Measurements from ENCODE around the gene PSME4.

The PSME4 gene

GRCh38 chr2:53881360-53881759, 89.4 kb downstream of the PSME4 start:
- TF ChIP-seq CTCF (IDR thresholded peaks at IDR 0.05; ENCODE audit: insufficient read depth, low read length, poor library complexity, severe bottlenecking) = no peak
- no peak for DNase-seq (ENCODE audit: extremely low read depth, insufficient read length)
- Histone ChIP-seq H3K27me3 (replicated peaks; ENCODE audit: control insufficient read depth, insufficient read depth, low read length) (no peaks in the 10 kb centered on the region), H3K36me3 (ENCODE audit: control insufficient read depth, insufficient read depth, low read length) (peaks cover 3% of the 10 kb centered on the region), H3K4me3 (replicated peaks; ENCODE audit: low read depth, low read length) (no peak overlapping the region)

GRCh38 chr2:53880756-53881155, 90.0 kb downstream of the PSME4 start:
- Histone ChIP-seq H3K4me3 (replicated peaks; ENCODE audit: low read depth, low read length) (no peak overlapping the region), H3K27me3 (replicated peaks; ENCODE audit: control insufficient read depth, insufficient read depth, low read length) (no peaks in the 10 kb centered on the region), H3K36me3 (ENCODE audit: control insufficient read depth, insufficient read depth, low read length) (peaks cover 3% of the 10 kb centered on the region)
- TF ChIP-seq CTCF (IDR thresholded peaks at IDR 0.05; ENCODE audit: insufficient read depth, low read length, poor library complexity, severe bottlenecking) = no peak
- DNase-seq (ENCODE audit: extremely low read depth, insufficient read length) = no peak

GRCh38 chr2:53877556-53877955, 93.2 kb downstream of the PSME4 start:
- Histone ChIP-seq H3K27me3 (replicated peaks; ENCODE audit: control insufficient read depth, insufficient read depth, low read length) (no peaks in the 10 kb centered on the region), H3K4me3 (replicated peaks; ENCODE audit: low read depth, low read length) (no peak overlapping the region), H3K36me3 (ENCODE audit: control insufficient read depth, insufficient read depth, low read length) (peaks cover 4% of the 10 kb centered on the region)
- TF ChIP-seq CTCF (IDR thresholded peaks at IDR 0.05; ENCODE audit: insufficient read depth, low read length, poor library complexity, severe bottlenecking) = no peak
- DNase-seq (ENCODE audit: extremely low read depth, insufficient read length) = no peak

- Histone ChIP-seq H3K36me3 (ENCODE audit: control insufficient read depth, insufficient read depth, low read length) (peaks cover 4% of the 10 kb centered on the region), H3K4me3 (replicated peaks; ENCODE audit: low read depth, low read length) (no peak overlapping the region), H3K27me3 (replicated peaks; ENCODE audit: control insufficient read depth, insufficient read depth, low read length) (no peaks in the 10 kb centered on the region)
- no peak for DNase-seq (ENCODE audit: extremely low read depth, insufficient read length)
- no peak for TF ChIP-seq CTCF (IDR thresholded peaks at IDR 0.05; ENCODE audit: insufficient read depth, low read length, poor library complexity, severe bottlenecking)
Measured at GRCh38 chr2:53877112-53877511, 93.7 kb downstream of the PSME4 start.

GRCh38 chr2:53874401-53874950, 96.3 kb downstream of the PSME4 start:
- peaks cover 4% of the 10 kb centered on the region for H3K36me3 ChIP-seq (ENCODE audit: control insufficient read depth, insufficient read depth, low read length)
- no peak for DNase-seq (ENCODE audit: extremely low read depth, insufficient read length)
- no peaks in the 10 kb centered on the region for H3K27me3 ChIP-seq (replicated peaks; ENCODE audit: control insufficient read depth, insufficient read depth, low read length)
- no peak for TF ChIP-seq CTCF (IDR thresholded peaks at IDR 0.05; ENCODE audit: insufficient read depth, low read length, poor library complexity, severe bottlenecking)
- H3K4me3 ChIP-seq (replicated peaks; ENCODE audit: low read depth, low read length) = no peak overlapping the region

- Histone ChIP-seq H3K27me3 (replicated peaks; ENCODE audit: control insufficient read depth, insufficient read depth, low read length) (no peaks in the 10 kb centered on the region), H3K36me3 (ENCODE audit: control insufficient read depth, insufficient read depth, low read length) (peaks cover 3% of the 10 kb centered on the region; the same call in 1 of the 2 replicates), H3K4me3 (replicated peaks; ENCODE audit: low read depth, low read length) (no peak overlapping the region)
- TF ChIP-seq CTCF (IDR thresholded peaks at IDR 0.05; ENCODE audit: insufficient read depth, low read length, poor library complexity, severe bottlenecking) = no peak
- DNase-seq (ENCODE audit: extremely low read depth, insufficient read length) = no peak
Measured at GRCh38 chr2:53867773-53868172, 103.0 kb downstream of the PSME4 start.

All from GM06990 (cell line).